HCT116 (cell line): ENCODE results near the gene IL22RA1. TPM values are rescaled to one million over a fixed set of nuclear protein-coding genes. Genes with fewer than 3 reads are reported as not detected.

ENCODE experiments used
- ATAC-seq: fragments of 200-7000 bp; cut with Tn5 transposase; 2 replicates; pipeline ENCODE4 v1.9.1; 2020; ENCODE audit warnings: mild to moderate bottlenecking, moderate library complexity
- BruUV-seq: library from RNA; stranded (reverse); fragments of 400-500 nt; replicated peaks from 2 replicates; lab custom pipeline; 2021; lab: Mats Ljungman, UMichigan
- CTCF ChIA-PET: fragments of 300-600 bp; sonication (Branson Sonifier 250); formaldehyde crosslinking; loops from one replicate; lab custom pipeline; 2021; ENCODE audit warnings: antibody characterized with exemption; lab: Charles Lee
- POLR2A ChIA-PET: fragments of 300-600, 350-600 bp; sonication (Branson Sonifier 250); formaldehyde crosslinking; loops from one replicate; lab custom pipeline; 2021; ENCODE audit warnings: antibody characterized with exemption; lab: Charles Lee
- RAD21 ChIA-PET, 2 experiments: fragments of 300-600 bp; sonication (Branson Sonifier 250); formaldehyde crosslinking; loops; one replicate each; lab custom pipeline; 2023; ENCODE audit warnings: low total read pairs in 2 of 2; ENCODE audit not compliant: uncharacterized antibody in 2 of 2, unreplicated experiment in 2 of 2, low non-redundant PET in 1 of 2; lab: Charles Lee
- DNase-seq: peaks from one replicate; pipeline ENCODE4 v3.0.0-alpha.2; 2010; ENCODE audit warnings: low read depth, low spot score
- H2AFZ ChIP-seq: fragments of 200-600 bp; shearing (Covaris generic), sonication (generic); 2 replicates; pipeline ENCODE4 v1.6.1; 2017; ENCODE audit warnings: low read depth, mixed run types, mixed read lengths, antibody characterized with exemption, low read length; ENCODE audit not compliant: poor library complexity, severe bottlenecking
- H3K27ac ChIP-seq: 2 replicates; pipeline ENCODE4 v1.5.1; 2012; ENCODE audit warnings: low read depth, low read length
- H3K27me3 ChIP-seq: fragments of 200-600 bp; sonication (generic); 2 replicates; pipeline ENCODE4 v1.6.1; 2016; ENCODE audit warnings: mixed run types, low read length, mixed read lengths; ENCODE audit not compliant: insufficient read depth
- H3K36me3 ChIP-seq, 2 experiments: fragments of 200-500 bp in 1 of 2; fragments of 200-600 bp in 1 of 2; sonication (Bioruptor generic) in 1 of 2; sonication (generic) in 1 of 2; 2 replicates each; pipeline versions ENCODE4 v1.5.1 to v1.6.1; 2014 to 2016; ENCODE audit warnings: low read length in 2 of 2, inconsistent platforms in 1 of 2, mixed read lengths in 1 of 2, mixed run types in 1 of 2; ENCODE audit not compliant: insufficient read depth in 2 of 2, control insufficient read depth in 1 of 2
- H3K4me1 ChIP-seq, 2 experiments: fragments of 200-600 bp in 1 of 2; sonication (generic) in 1 of 2; 2 replicates each; pipeline versions ENCODE4 v1.5.1 to v1.6.1; 2012 to 2017; ENCODE audit warnings: low read length in 2 of 2, inconsistent platforms in 1 of 2, mild to moderate bottlenecking in 1 of 2, mixed read lengths in 1 of 2, mixed run types in 1 of 2, moderate library complexity in 1 of 2; ENCODE audit not compliant: insufficient read depth in 2 of 2, control insufficient read depth in 1 of 2
- H3K4me2 ChIP-seq: fragments of 200-600 bp; sonication (generic); 2 replicates; pipeline ENCODE4 v1.6.1; 2017; ENCODE audit warnings: mixed run types, low read length, mixed read lengths
- H3K4me3 ChIP-seq, 2 experiments: fragments of 200-600 bp in 1 of 2; sonication (generic) in 1 of 2; replicated peaks in 1 of 2; 2 replicates each; pipeline ENCODE4 v1.5.1; 2011 to 2016; ENCODE audit warnings: low read length in 2 of 2, control low read depth in 1 of 2, low read depth in 1 of 2, mild to moderate bottlenecking in 1 of 2, mixed read lengths in 1 of 2, mixed run types in 1 of 2
- H3K79me2 ChIP-seq: fragments of 200-600 bp; sonication (generic); 2 replicates; pipeline ENCODE4 v1.6.1; 2017; ENCODE audit warnings: mild to moderate bottlenecking, mixed run types, low read length, moderate library complexity, mixed read lengths; ENCODE audit not compliant: insufficient read depth
- H3K9ac ChIP-seq: fragments of 200-600 bp; sonication (generic); 2 replicates; pipeline ENCODE4 v1.6.1; 2016; ENCODE audit warnings: low read length, mixed read lengths
- H3K9me2 ChIP-seq: fragments of 200-600 bp; sonication (generic), shearing (Covaris generic); 2 replicates; pipeline ENCODE4 v1.6.1; 2017; ENCODE audit warnings: mixed run types, mild to moderate bottlenecking, moderate library complexity; ENCODE audit not compliant: insufficient read depth
- H3K9me3 ChIP-seq, 2 experiments: fragments of 200-500 bp in 1 of 2; fragments of 200-600 bp in 1 of 2; sonication (Bioruptor generic) in 1 of 2; sonication (generic) in 1 of 2; 2 replicates each; pipeline ENCODE4 v1.6.1; 2014 to 2017; ENCODE audit warnings: low read length in 2 of 2, mixed read lengths in 2 of 2, inconsistent platforms in 1 of 2, low read depth in 1 of 2, mild to moderate bottlenecking in 1 of 2, mixed run types in 1 of 2, moderate library complexity in 1 of 2; ENCODE audit not compliant: control insufficient read depth in 1 of 2, insufficient read depth in 1 of 2
- H4K20me1 ChIP-seq: fragments of 200-600 bp; sonication (generic), shearing (Covaris generic); 2 replicates; pipeline ENCODE4 v1.6.1; 2017; ENCODE audit warnings: mixed run types, mild to moderate bottlenecking, moderate library complexity; ENCODE audit not compliant: insufficient read depth
- CEBPB ChIP-seq: IDR thresholded peaks from 2 replicates; pipeline ENCODE4 v1.6.1; 2012; ENCODE audit warnings: low read depth
- EGR1 ChIP-seq: IDR thresholded peaks from 2 replicates; pipeline ENCODE4 v1.6.1; 2012; ENCODE audit warnings: low read depth
- EZH2 ChIP-seq: fragments of 200-600 bp; sonication (generic); IDR thresholded peaks from 2 replicates; pipeline ENCODE4 v1.6.1; 2017; ENCODE audit warnings: antibody characterized with exemption, mixed run types
- EZH2phosphoT487 ChIP-seq: fragments of 200-600 bp; IDR thresholded peaks from 2 replicates; pipeline ENCODE4 v1.6.1; 2018; ENCODE audit warnings: antibody characterized with exemption, borderline replicate concordance
- FOSL1 ChIP-seq: IDR thresholded peaks from 2 replicates; pipeline ENCODE4 v1.6.1; 2012; ENCODE audit warnings: low read depth
- MAX ChIP-seq: IDR thresholded peaks from 2 replicates; pipeline ENCODE4 v1.6.1; 2012
- POLR2AphosphoS5 ChIP-seq: IDR thresholded peaks from 2 replicates; pipeline ENCODE4 v1.6.1; 2011; ENCODE audit warnings: mild to moderate bottlenecking, low read depth, low read length, moderate library complexity
- SIN3A ChIP-seq: IDR thresholded peaks from 2 replicates; pipeline ENCODE4 v1.6.1; 2012; ENCODE audit warnings: low read depth
- SP1 ChIP-seq: IDR thresholded peaks from 2 replicates; pipeline ENCODE4 v1.6.1; 2012; ENCODE audit warnings: low read depth
- SRF ChIP-seq: IDR thresholded peaks from 2 replicates; pipeline ENCODE4 v1.6.1; 2012; ENCODE audit warnings: low read depth
- YY1 ChIP-seq: IDR thresholded peaks from 2 replicates; pipeline ENCODE4 v1.6.1; 2011; ENCODE audit warnings: low read length, low read depth, moderate library complexity, mild to moderate bottlenecking; ENCODE audit not compliant: insufficient replicate concordance; ENCODE audit errors: extremely low read depth
- ZNF274 ChIP-seq: fragments of 200-500 bp; sonication (Bioruptor generic); IDR thresholded peaks from 2 replicates; pipeline ENCODE4 v1.6.1; 2014; ENCODE audit warnings: mild to moderate bottlenecking, low read depth, low read length, inconsistent platforms
- intact Hi-C: fragments of 100-400 bp; cut with micrococcal nuclease; formaldehyde crosslinking; loops from 2 replicates; pipeline ENCODE4 v1.10.0; 2022
- total RNA-seq: library from RNA; stranded (reverse); gene quantifications from one replicate; pipeline ENCODE4 v1.2.1, GENCODE V29; 2021; ENCODE audit not compliant: unreplicated experiment
- TF ChIP-seq, protein P1 (sequence below): IDR thresholded peaks from 2 replicates; pipeline ENCODE4 v1.6.1; 2012
- TF ChIP-seq, protein P2 (sequence below): IDR thresholded peaks from 2 replicates; pipeline ENCODE4 v1.6.1; 2011; ENCODE audit warnings: mild to moderate bottlenecking, low read length, moderate library complexity; ENCODE audit not compliant: insufficient replicate concordance; ENCODE audit errors: extremely low read depth

The IL22RA1 gene
- total RNA-seq, 1 experiment from 2014 or later = 2.1 TPM

DNA sequence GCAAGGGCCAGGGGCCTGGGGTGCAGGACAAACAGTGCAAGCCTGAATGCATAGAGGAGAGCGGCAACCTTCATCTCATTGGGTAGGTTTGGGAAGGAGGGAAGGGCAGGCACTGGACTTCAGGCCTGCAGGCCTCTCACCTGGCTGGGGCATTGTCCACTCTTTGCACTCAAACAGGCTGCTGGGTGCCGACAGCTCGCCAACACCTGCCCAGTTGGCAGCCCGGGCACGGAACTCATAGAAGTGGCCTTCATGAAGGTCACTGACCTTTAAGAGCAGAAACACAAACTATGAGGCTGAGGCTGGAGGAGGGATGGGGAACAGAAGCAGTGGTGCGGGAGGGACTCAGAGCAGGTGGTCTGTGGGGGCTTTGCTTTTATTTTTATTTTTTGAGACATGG, 61.8 kb downstream of the IL22RA1 start:
- Histone ChIP-seq H3K4me3 (no peak overlapping the region), H4K20me1 (no peaks in the 10 kb centered on the region), H3K27ac (no peak overlapping the region), H3K36me3 (no peaks in the 10 kb centered on the region), H3K4me2 (no peak overlapping the region), H3K9me2 (no peaks in the 10 kb centered on the region), H3K4me1 (no peaks in the 10 kb centered on the region), H2AFZ (no peak overlapping the region), H3K9ac (no peak overlapping the region), H3K27me3 (no peaks in the 10 kb centered on the region), H3K79me2 (no peaks in the 10 kb centered on the region), H3K9me3 (no peaks in the 10 kb centered on the region)
- ChIA-PET RAD21 (no interaction called here), POLR2A (no interaction called here), CTCF (no interaction called here)
- intact Hi-C loops = no loop called here
- DNase-seq (no peak), ATAC-seq (no peak)
- no TSS peak for BruUV-seq
- TF ChIP-seq, protein P1, sequence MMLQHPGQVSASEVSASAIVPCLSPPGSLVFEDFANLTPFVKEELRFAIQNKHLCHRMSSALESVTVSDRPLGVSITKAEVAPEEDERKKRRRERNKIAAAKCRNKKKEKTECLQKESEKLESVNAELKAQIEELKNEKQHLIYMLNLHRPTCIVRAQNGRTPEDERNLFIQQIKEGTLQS = no peak
- TF ChIP-seq ZNF274 (no peak), FOSL1 (no peak), SIN3A (no peak), SRF (no peak), SP1 (no peak), EZH2 (no peak), POLR2AphosphoS5 (no peak), EGR1 (no peak), EZH2phosphoT487 (no peak), MAX (no peak), CEBPB (no peak), YY1 (no peak)
- TF ChIP-seq, protein P2, sequence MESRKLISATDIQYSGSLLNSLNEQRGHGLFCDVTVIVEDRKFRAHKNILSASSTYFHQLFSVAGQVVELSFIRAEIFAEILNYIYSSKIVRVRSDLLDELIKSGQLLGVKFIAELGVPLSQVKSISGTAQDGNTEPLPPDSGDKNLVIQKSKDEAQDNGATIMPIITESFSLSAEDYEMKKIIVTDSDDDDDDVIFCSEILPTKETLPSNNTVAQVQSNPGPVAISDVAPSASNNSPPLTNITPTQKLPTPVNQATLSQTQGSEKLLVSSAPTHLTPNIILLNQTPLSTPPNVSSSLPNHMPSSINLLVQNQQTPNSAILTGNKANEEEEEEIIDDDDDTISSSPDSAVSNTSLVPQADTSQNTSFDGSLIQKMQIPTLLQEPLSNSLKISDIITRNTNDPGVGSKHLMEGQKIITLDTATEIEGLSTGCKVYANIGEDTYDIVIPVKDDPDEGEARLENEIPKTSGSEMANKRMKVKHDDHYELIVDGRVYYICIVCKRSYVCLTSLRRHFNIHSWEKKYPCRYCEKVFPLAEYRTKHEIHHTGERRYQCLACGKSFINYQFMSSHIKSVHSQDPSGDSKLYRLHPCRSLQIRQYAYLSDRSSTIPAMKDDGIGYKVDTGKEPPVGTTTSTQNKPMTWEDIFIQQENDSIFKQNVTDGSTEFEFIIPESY = no peak
- TF ChIP-seq, all 23 proteins: peak for 0
